Duodenal mucosa (tissue), 2 donors: ENCODE measurements around the gene GTPBP1.
A peak's percentile ranks its signal among the peaks of the same experiment; 100 is the strongest.

Source experiments
- H3K27ac ChIP-seq: one replicate; pipeline ENCODE4 v1.7.0; 2013; ENCODE audit warnings: low read depth, low read length
- H3K27me3 ChIP-seq, 2 donors: one replicate each; pipeline ENCODE4 v1.7.0; 2013; ENCODE audit warnings: low read length in 2 of 2, control low read depth in 1 of 2; ENCODE audit not compliant: insufficient read depth in 2 of 2, control insufficient read depth in 1 of 2
- H3K36me3 ChIP-seq, 2 donors: one replicate each; pipeline ENCODE4 v1.7.0; 2013; ENCODE audit warnings: low read length in 2 of 2, control low read depth in 1 of 2; ENCODE audit not compliant: insufficient read depth in 2 of 2, control insufficient read depth in 1 of 2
- H3K4me1 ChIP-seq, 2 donors: one replicate each; pipeline ENCODE4 v1.7.0; 2013; ENCODE audit warnings: low read length in 2 of 2, control low read depth in 1 of 2; ENCODE audit not compliant: insufficient read depth in 2 of 2, control insufficient read depth in 1 of 2
- H3K4me3 ChIP-seq, 2 donors: one replicate each; pipeline ENCODE4 v1.7.0; 2013; ENCODE audit warnings: low read length in 2 of 2, low read depth in 1 of 2
- H3K9ac ChIP-seq, 2 donors: one replicate each; pipeline ENCODE4 v1.7.0; 2013; ENCODE audit warnings: low read length in 2 of 2, low read depth in 1 of 2
- H3K9me3 ChIP-seq, 2 donors: one replicate each; pipeline ENCODE4 v1.7.0; 2013; ENCODE audit warnings: low read length in 2 of 2, control low read depth in 1 of 2; ENCODE audit not compliant: control insufficient read depth in 1 of 2

The GTPBP1 gene

DNA sequence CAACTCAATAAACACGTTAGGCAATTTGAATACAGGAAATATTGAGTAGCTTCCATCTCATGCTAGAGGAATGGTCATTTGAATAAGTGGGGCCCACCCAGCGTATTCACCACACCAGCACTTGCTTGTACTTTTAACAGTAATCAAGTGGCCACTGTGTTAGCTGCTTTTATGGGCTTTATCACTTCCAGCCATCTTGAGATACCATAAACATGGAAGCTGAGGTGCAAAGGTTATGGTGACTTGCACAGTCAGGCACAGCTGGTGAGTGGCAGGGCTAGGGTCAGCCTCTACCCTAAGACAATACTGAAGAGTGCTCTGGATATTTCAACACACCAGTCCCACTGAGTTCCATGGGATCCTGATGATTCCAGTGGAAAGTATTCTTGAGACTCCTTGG is 11.7 kb upstream of the GTPBP1 start:
- peak overlapping the region in 1 of 2 donors; percentile 45 for H3K9ac ChIP-seq

GRCh38 chr22:38694940-38695339 is 10.8 kb upstream of the GTPBP1 start:
- Histone ChIP-seq H3K27me3 (no peaks in the 10 kb centered on the region), H3K27ac (no peak overlapping the region), H3K36me3 (peaks cover 0 to 6% of the 10 kb centered on the region in 2 donors), H3K4me3 (no peak overlapping the region), H3K9me3 (no peaks in the 10 kb centered on the region), H3K4me1 (peaks cover 49 to 60% of the 10 kb centered on the region in 2 donors), H3K9ac (peak overlapping the region in 1 of 2 donors; percentile 31)

More for the DNA sequence above, 11.7 kb upstream of the GTPBP1 start:
- Histone ChIP-seq H3K4me1 (peaks cover 40 to 59% of the 10 kb centered on the region in 2 donors), H3K27ac (peak overlapping the region; percentile 82), H3K27me3 (no peaks in the 10 kb centered on the region), H3K4me3 (peak overlapping the region in 1 of 2 donors; percentile 26), H3K36me3 (peaks cover 4 to 9% of the 10 kb centered on the region in 2 donors), H3K9me3 (no peaks in the 10 kb centered on the region)

GRCh38 chr22:38696606-38697424 is 8.9 kb upstream of the GTPBP1 start:
- H3K4me1 ChIP-seq = peaks cover 54 to 64% of the 10 kb centered on the region in 2 donors

DNA sequence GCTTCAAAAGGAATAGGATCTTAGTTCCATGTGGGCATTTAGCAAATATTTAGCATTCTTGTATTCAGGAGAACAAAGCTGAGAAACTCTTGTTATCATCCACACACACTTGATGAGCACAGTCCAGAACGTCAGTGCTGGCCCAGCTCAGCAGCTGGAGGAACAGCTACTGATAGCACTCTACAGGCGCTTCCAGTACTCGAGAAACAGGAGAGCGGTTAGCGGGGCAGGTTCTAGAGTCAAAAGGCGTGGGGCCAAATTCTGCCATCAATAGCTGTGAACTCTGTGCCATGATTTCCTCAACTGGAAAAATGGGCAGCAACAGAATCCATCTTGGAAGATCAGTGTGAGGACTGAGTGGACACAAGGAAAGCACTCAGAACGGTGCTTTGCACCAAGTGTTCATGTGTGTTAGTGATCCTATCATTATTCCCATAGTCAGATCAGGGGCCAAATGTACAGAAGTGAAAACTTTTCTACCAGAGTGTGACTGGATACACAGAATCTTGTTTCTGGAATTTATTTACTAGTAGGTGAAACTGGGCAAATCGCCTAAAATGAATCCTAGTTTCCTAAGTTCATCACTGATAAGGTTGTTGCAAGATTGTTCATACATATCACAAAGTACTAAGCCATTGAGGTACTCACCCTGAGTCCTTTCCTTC is 8.2 kb upstream of the GTPBP1 start:
- Histone ChIP-seq H3K9me3 (no peaks in the 10 kb centered on the region), H3K4me3 (peak overlapping the region; percentile 65 to 75), H3K36me3 (no peaks in the 10 kb centered on the region), H3K27ac (peak overlapping the region; percentile 15), H3K27me3 (no peaks in the 10 kb centered on the region), H3K9ac (peak overlapping the region; percentile 39 to 48), H3K4me1 (peaks cover 54 to 64% of the 10 kb centered on the region in 2 donors)

More at GRCh38 chr22:38696606-38697424, 8.9 kb upstream of the GTPBP1 start:
- Histone ChIP-seq H3K9me3 (no peaks in the 10 kb centered on the region), H3K36me3 (peaks cover 0 to 3% of the 10 kb centered on the region in 2 donors), H3K4me3 (peak overlapping the region in 1 of 2 donors; percentile 65), H3K9ac (peak overlapping the region; percentile 39 to 48), H3K27ac (peak overlapping the region; percentile 26), H3K27me3 (no peaks in the 10 kb centered on the region)

- Histone ChIP-seq H3K27me3 (no peaks in the 10 kb centered on the region), H3K27ac (peak overlapping the region; percentile 97), H3K4me3 (peak overlapping the region; percentile 65 to 75), H3K36me3 (no peaks in the 10 kb centered on the region), H3K9me3 (no peaks in the 10 kb centered on the region), H3K4me1 (peaks cover 48 to 56% of the 10 kb centered on the region in 2 donors), H3K9ac (peak overlapping the region; percentile 88 to 98)
Measured at GRCh38 chr22:38698407-38699094, 7.2 kb upstream of the GTPBP1 start.

- Histone ChIP-seq H3K9me3 (no peaks in the 10 kb centered on the region), H3K27me3 (no peaks in the 10 kb centered on the region), H3K4me3 (peak overlapping the region; percentile 65 to 75), H3K4me1 (peaks cover 43 to 50% of the 10 kb centered on the region in 2 donors), H3K36me3 (no peaks in the 10 kb centered on the region), H3K9ac (peak overlapping the region; percentile 88 to 98), H3K27ac (peak overlapping the region; percentile 97)
Measured at GRCh38 chr22:38699143-38699542, 6.6 kb upstream of the GTPBP1 start.

DNA sequence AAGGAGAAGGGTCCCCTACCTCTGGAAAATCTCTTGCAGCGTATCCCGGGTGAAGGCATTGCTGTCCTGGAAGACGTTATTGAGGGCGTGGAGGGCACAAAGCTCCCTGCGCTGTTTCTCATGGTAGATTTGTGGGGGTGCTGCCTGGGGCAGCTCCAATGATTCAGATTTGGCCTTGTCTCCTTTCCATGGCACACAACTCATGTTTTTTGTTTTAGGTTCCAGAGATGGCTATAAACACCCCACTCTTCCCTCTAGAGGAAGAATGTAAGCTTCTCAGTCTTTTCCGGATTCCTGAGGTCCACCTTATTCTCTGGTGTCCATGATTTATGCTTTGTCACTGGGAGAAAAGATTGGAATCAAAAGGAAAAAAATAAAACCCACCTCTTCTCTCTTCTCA is 6.0 kb upstream of the GTPBP1 start:
- H3K4me3 ChIP-seq = peak overlapping the region; percentile 65 to 75
- H3K9ac ChIP-seq = peak overlapping the region; percentile 88 to 98
- no peaks in the 10 kb centered on the region for H3K36me3 ChIP-seq
- H3K4me1 ChIP-seq = peaks cover 48 to 49% of the 10 kb centered on the region in 2 donors
- peak overlapping the region; percentile 97 for H3K27ac ChIP-seq
- H3K27me3 ChIP-seq = no peaks in the 10 kb centered on the region
- no peaks in the 10 kb centered on the region for H3K9me3 ChIP-seq

GRCh38 chr22:38700270-38700788 is 5.4 kb upstream of the GTPBP1 start:
- Histone ChIP-seq H3K27ac (peak overlapping the region; percentile 97), H3K9me3 (no peaks in the 10 kb centered on the region), H3K4me1 (peaks cover 50 to 52% of the 10 kb centered on the region in 2 donors), H3K9ac (peak overlapping the region; percentile 88 to 98), H3K27me3 (no peaks in the 10 kb centered on the region), H3K36me3 (no peaks in the 10 kb centered on the region), H3K4me3 (peak overlapping the region; percentile 65 to 75)

DNA sequence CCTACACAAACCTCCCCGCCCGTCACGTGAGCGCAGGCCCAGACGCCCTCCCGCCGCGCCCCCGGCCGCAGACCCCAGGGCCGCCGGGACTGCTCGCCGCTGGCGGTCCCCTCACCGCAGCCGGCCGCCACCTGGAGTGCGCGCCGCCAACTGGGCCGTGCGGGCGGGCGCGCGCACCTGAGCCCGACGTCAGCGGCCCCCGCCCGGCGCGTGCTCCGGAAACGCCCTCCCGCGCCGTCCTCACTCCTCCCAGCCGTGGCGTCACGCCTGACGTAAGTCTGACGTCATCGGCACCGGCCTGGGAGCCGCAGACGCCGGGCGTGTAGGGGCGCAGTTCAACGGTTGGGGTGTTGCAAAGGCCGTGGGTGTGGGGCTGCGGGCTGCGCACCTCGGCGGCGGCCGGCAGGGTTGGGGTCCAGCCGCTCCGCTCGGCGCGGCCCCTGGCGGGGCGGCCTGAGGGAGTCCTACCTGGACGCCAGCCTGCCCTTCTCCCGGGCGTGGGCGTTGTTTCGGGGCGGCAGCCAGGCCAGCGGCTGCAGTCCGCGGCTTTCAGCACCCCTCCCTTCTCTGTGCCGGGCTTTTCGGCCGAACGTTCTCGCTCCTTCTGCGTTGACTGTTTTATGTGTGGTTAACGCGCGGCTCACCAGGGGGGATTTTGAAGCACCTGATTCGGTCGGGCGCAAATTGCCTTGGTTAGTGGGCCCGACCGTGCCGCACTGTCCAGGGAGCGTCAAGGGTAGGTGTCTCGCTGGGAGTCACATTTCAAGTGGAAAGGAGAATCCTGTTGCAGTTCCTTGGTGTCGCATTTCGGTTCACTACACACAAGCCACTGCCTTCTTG is 4.7 kb upstream of the GTPBP1 start, which contains the start of gene JOSD1:
Gene JOSD1, minus strand, starts transcription at position 155 of the 840 bp plus-strand sequence. CDS start 956 bp downstream, outside the sequence.
- Histone ChIP-seq H3K4me1 (peaks cover 49 to 50% of the 10 kb centered on the region in 2 donors), H3K36me3 (no peaks in the 10 kb centered on the region), H3K27me3 (no peaks in the 10 kb centered on the region), H3K27ac (peak within 1 kb of the TSS; percentile 97), H3K4me3 (peak within 1 kb of the TSS; percentile 72 to 75), H3K9me3 (no peaks in the 10 kb centered on the region), H3K9ac (peak within 1 kb of the TSS; percentile 97 to 98)
